Lower leg skin (tissue), 4 donors: ENCODE data around the gene S100A13. TPM values are rescaled to one million over a fixed set of nuclear protein-coding genes. Genes with fewer than 3 reads are reported as not detected.
"Not testable (repeated sequence)": the region's sequence is repeated elsewhere in the genome, so short reads cannot be mapped to it uniquely, and the experiment has no call there.

Experiments
- DNase-seq, 2 donors: peaks; one replicate each; pipeline ENCODE4 v3.0.0-alpha.2; 2019; ENCODE audit warnings: low spot score in 2 of 2
- H3K4me3 ChIP-seq: fragments of 200-600 bp; sonication (generic); 2 replicates; pipeline ENCODE4 v1.5.1; 2017; ENCODE audit warnings: mild to moderate bottlenecking, low read depth; ENCODE audit not compliant: poor library complexity, severe bottlenecking
- POLR2A ChIP-seq, 2 donors: fragments of 450-650 bp; IDR thresholded peaks; one replicate each; pipeline ENCODE4 v1.6.1; 2016 to 2017; ENCODE audit warnings: antibody characterized with exemption in 2 of 2, mild to moderate bottlenecking in 1 of 2, moderate library complexity in 1 of 2
- WGBS, 2 donors: methylation state at CpG; one replicate each; pipeline ENCODE4 v1.1.5; 2018; 5-methylcytosine and 5-hydroxymethylcytosine counted together
- intact Hi-C: fragments of 100-400 bp; cut with DNase I; formaldehyde crosslinking; loops from one replicate; pipeline ENCODE4 v1.15.0; 2023; ENCODE audit warnings: low total_unique reads
- total RNA-seq, 4 donors: library from RNA; depleted of rRNA; stranded (reverse); fragments of >200 nt; gene quantifications; one replicate each; pipeline ENCODE4 v1.1.0, GENCODE V29; 2016
- TF ChIP-seq, protein P1 (sequence below), 3 donors: fragments of 450-650 bp; IDR thresholded peaks; one replicate each; pipeline ENCODE4 v1.5.1; 2016; ENCODE audit warnings: antibody characterized with exemption in 3 of 3, mild to moderate bottlenecking in 3 of 3, moderate library complexity in 2 of 3

The S100A13 gene
- total RNA-seq, 4 donors from 2014 or later: 44.1 to 72.8 (median 47.2) TPM

DNA sequence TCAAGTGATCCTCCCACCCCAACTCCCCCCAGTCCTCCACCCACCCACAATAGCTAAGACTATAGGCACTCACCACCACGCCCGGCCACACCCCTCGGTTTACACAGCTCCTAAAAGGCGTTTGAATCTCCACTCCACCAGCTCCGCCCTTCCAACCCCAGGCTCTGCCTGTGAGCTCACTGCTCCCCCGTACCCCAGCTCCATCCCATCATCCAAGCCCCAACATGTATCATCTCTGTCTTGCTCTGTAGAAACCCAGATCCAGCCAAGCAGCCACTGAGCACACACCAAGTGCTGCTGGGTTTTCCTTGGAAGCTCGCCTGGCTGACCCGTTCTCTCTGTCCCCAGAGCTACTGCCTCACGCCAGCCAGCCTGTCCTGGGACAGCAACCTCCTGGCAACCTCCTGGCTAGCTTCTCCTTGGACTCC lies 49.7 kb downstream of the S100A13 start:
- WGBS, 2 donors: 24 to 35% methylated on average over 9 of the region's 9 CpGs
- TF ChIP-seq, protein P1, sequence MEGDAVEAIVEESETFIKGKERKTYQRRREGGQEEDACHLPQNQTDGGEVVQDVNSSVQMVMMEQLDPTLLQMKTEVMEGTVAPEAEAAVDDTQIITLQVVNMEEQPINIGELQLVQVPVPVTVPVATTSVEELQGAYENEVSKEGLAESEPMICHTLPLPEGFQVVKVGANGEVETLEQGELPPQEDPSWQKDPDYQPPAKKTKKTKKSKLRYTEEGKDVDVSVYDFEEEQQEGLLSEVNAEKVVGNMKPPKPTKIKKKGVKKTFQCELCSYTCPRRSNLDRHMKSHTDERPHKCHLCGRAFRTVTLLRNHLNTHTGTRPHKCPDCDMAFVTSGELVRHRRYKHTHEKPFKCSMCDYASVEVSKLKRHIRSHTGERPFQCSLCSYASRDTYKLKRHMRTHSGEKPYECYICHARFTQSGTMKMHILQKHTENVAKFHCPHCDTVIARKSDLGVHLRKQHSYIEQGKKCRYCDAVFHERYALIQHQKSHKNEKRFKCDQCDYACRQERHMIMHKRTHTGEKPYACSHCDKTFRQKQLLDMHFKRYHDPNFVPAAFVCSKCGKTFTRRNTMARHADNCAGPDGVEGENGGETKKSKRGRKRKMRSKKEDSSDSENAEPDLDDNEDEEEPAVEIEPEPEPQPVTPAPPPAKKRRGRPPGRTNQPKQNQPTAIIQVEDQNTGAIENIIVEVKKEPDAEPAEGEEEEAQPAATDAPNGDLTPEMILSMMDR (IDR thresholded peaks at IDR 0.05): no peak
- no peak for TF ChIP-seq POLR2A (IDR thresholded peaks at IDR 0.05)
- no peak for DNase-seq
- intact Hi-C loops: loop anchor here (10.0 kb wide), 2 partner anchors 87 to 177 kb away; no protein-coding TSS in a partner anchor
- H3K4me3 ChIP-seq: no peak overlapping the region

DNA sequence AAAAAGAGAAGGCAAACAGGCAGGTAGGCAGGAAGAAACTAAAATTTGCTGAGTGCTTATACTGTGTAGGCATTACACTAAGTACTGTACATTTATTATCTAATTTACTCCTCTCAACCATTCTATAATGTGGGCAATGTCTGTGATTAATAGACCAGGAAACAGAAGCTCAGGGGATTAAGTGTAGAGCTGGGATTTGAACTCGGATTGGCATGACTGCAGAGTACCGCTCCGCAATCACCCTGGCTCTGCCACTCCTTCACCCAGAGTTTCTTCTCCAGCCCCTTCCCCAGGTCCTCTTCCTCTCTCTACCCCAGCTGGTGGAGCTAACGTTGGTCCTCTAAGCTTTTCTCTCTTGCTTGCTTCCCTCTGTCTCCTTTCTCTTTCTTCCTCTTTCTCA lies 50.2 kb downstream of the S100A13 start:
- intact Hi-C loops: loop anchor here (10.0 kb wide), 2 partner anchors 88 to 178 kb away; no protein-coding TSS in a partner anchor
- H3K4me3 ChIP-seq: no peak overlapping the region
- WGBS, 2 donors: 54 to 61% methylated on average over 4 of the region's 4 CpGs
- DNase-seq: no peak
- TF ChIP-seq POLR2A (IDR thresholded peaks at IDR 0.05): no peak
- TF ChIP-seq, protein P1 (IDR thresholded peaks at IDR 0.05): no peak

DNA sequence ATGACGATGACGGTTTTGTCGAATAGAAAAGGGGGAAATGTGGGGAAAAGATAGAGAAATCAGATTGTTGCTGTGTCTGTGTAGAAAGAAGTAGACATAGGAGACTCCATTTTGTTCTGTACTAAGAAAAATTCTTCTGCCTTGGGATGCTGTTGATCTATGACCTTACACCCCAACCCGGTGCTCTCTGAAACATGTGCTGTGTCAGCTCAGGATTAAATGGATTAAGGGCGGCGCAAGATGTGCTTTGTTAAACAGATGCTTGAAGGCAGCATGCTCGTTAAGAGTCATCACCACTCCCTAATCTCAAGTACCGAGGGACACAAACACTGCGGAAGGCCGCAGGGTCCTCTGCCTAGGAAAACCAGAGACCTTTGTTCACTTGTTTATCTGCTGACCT lies 51.8 kb downstream of the S100A13 start:
- 86 to 87% methylated on average over 10 of the region's 10 CpGs for WGBS, 2 donors
- not testable (repeated sequence) for DNase-seq, H3K4me3 ChIP-seq
- intact Hi-C loops: loop anchor here (10.0 kb wide), 2 partner anchors 89 to 179 kb away; no protein-coding TSS in a partner anchor

DNA sequence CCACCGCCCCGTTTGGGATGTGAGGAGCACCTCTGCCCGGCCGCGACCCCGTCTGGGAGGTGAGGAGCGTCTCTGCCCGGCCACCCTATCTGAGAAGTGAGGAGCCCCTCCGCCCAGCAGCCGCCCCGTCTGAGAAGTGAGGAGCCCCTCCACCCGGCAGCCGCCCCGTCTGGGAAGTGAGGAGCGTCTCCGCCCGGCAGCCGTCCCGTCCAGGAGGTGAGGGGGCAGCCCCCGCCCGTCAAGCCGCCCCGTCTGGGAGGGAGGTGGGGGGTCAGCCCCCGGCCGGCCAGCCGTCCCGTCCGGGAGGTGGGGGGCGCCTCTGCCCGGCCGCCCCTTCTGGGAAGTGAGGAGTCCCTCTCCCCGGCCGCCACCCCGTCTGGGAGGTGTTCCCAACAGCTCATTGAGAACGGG lies 52.2 kb downstream of the S100A13 start:
- DNase-seq, H3K4me3 ChIP-seq: not testable (repeated sequence)
- intact Hi-C loops: loop anchor here (10.0 kb wide), 2 partner anchors 90 to 180 kb away; no protein-coding TSS in a partner anchor
- WGBS, 2 donors: 92% methylated on average over 27 of the region's 35 CpGs

DNA sequence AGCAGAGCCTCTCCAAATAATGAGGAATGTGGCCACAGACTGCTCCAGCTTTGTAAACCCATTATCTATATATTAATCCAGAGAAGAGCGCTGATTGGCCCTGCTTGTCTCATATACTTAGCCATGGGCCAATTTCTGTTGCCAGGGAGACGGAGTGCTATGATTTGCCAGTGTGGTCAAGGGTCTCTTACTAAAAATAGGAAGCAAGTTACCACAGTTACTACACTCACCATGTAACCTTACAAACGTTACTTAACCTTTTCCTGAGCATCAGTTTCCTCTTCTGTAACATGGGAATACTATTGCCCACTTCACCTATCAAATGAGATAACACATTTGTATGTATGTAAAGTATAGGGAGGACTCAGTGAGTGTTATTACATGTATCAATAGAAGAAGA lies 54.0 kb downstream of the S100A13 start:
- no peak for DNase-seq
- H3K4me3 ChIP-seq: no peak overlapping the region
- 70 to 83% methylated on average over 3 of the region's 3 CpGs for WGBS, 2 donors
- intact Hi-C loops: loop anchor here (10.0 kb wide), 2 partner anchors 91 to 181 kb away; no protein-coding TSS in a partner anchor
- TF ChIP-seq POLR2A (IDR thresholded peaks at IDR 0.05): no peak
- TF ChIP-seq, protein P1 (IDR thresholded peaks at IDR 0.05): no peak

DNA sequence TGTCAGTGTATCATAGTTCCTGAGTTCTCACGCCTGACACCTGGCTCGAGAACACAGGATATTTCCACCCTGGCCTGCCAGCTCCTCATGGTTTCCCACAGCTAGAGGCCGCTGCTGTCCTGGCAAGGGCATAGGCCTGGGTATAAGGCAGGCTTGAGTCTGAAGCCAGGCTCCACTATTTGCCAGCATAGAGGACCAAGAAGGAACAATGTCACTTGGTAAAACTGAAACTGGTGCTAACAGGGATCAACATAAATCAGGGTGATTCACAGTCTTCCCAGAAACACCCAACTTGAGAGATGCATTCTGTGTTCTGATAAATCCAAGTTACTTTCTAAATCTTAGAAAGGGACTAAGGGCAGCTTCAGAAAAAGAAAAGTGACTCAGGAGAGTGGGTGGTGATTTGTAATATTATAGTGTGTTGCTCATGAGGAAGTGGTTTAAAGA lies 54.7 kb downstream of the S100A13 start:
- peak; percentile 85 to 94 for DNase-seq
- 4 to 7% methylated on average over 3 of the region's 3 CpGs for WGBS, 2 donors
- H3K4me3 ChIP-seq: no peak overlapping the region
- intact Hi-C loops: loop anchor here (10.0 kb wide), 2 partner anchors 92 to 182 kb away; no protein-coding TSS in a partner anchor
- TF ChIP-seq, protein P1 (IDR thresholded peaks at IDR 0.05): no peak
- no peak for TF ChIP-seq POLR2A (IDR thresholded peaks at IDR 0.05)

DNA sequence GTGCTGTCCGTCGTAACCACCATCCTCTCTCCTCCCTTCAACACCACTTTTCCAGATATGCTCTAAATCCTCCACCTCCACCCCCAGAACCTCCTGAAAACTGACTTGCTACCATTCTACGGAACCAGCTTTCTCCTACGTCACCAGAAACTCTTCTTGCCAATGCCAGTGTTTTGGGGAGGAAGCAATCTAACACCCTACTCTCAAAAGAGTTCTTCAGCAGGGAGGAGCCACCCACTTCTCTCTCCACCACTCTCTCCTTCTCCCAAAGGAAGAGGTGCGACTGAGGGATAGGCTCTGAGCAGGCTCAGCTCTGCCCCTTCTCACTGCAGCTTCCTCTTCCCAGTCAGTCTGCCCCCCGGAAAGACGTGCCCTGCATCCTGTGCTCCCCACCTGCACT lies 55.6 kb downstream of the S100A13 start:
- intact Hi-C loops: loop anchor here (10.0 kb wide), 2 partner anchors 93 to 183 kb away; no protein-coding TSS in a partner anchor
- 77 to 78% methylated on average over 7 of the region's 7 CpGs for WGBS, 2 donors
- TF ChIP-seq POLR2A (IDR thresholded peaks at IDR 0.05): no peak
- TF ChIP-seq, protein P1 (IDR thresholded peaks at IDR 0.05): no peak

More for the DNA sequence above, 55.6 kb downstream of the S100A13 start:
- no peak overlapping the region for H3K4me3 ChIP-seq
- DNase-seq: no peak
